Neural cell (in vitro differentiated cells): Measurements from ENCODE around the gene EML4. TPM values are rescaled to one million over a fixed set of nuclear protein-coding genes. Genes with fewer than 3 reads are reported as not detected.

ENCODE experiments used
- H2AFZ ChIP-seq: fragments of 200-600, 300-800 bp; sonication (generic), shearing (Covaris generic); 2 replicates; pipeline ENCODE4 v1.6.0; 2014; ENCODE audit warnings: low read depth, mild to moderate bottlenecking, antibody characterized with exemption, low read length, moderate library complexity
- H3F3A ChIP-seq: fragments of 200-600 bp; shearing (Covaris generic); 2 replicates; pipeline ENCODE4 v1.6.1; 2016; ENCODE audit warnings: mild to moderate bottlenecking, moderate library complexity, mixed read lengths, antibody characterized with exemption, low read length; ENCODE audit not compliant: insufficient read depth, poor library complexity, severe bottlenecking
- H3K27ac ChIP-seq: fragments of 200-600, 300-800 bp; sonication (generic), shearing (Covaris generic); 2 replicates; pipeline ENCODE4 v1.5.1; 2014; ENCODE audit warnings: mild to moderate bottlenecking, low read length, moderate library complexity
- H3K27me3 ChIP-seq: fragments of 300-800, 200-600 bp; sonication (generic), shearing (Covaris generic); 2 replicates; pipeline ENCODE4 v1.6.0; 2014; ENCODE audit warnings: mild to moderate bottlenecking, low read depth, low read length, moderate library complexity; ENCODE audit not compliant: insufficient read depth
- H3K36me3 ChIP-seq: fragments of 300-800, 200-600 bp; sonication (generic), shearing (Covaris generic); 2 replicates; pipeline ENCODE4 v1.5.1; 2014; ENCODE audit warnings: mild to moderate bottlenecking, antibody characterized with exemption, low read length, moderate library complexity; ENCODE audit not compliant: insufficient read depth
- H3K4me2 ChIP-seq: fragments of 300-800, 200-600 bp; sonication (generic), shearing (Covaris generic); 2 replicates; pipeline ENCODE4 v1.6.0; 2014; ENCODE audit warnings: mild to moderate bottlenecking, low read length
- H3K4me3 ChIP-seq: fragments of 300-800, 200-600 bp; sonication (generic), shearing (Covaris generic); 2 replicates; pipeline ENCODE4 v1.5.1; 2014; ENCODE audit warnings: mild to moderate bottlenecking, low read length, moderate library complexity
- H3K79me2 ChIP-seq: fragments of 200-600 bp; shearing (Covaris generic); replicated peaks from 2 replicates; pipeline ENCODE4 v1.6.0; 2014; ENCODE audit warnings: mild to moderate bottlenecking, low read length, moderate library complexity; ENCODE audit not compliant: insufficient read depth
- H3K9ac ChIP-seq: fragments of 300-800, 200-600 bp; sonication (generic), shearing (Covaris generic); 2 replicates; pipeline ENCODE4 v1.6.1; 2016; ENCODE audit warnings: mild to moderate bottlenecking, low read length, mixed read lengths
- H3K9me2 ChIP-seq: fragments of 200-600 bp; shearing (Covaris generic); 2 replicates; pipeline ENCODE4 v1.6.1; 2016; ENCODE audit warnings: mild to moderate bottlenecking, low read length, mixed read lengths; ENCODE audit not compliant: insufficient read depth
- H3K9me3 ChIP-seq: fragments of 200-600, 300-800 bp; sonication (generic), shearing (Covaris generic); 2 replicates; pipeline ENCODE4 v1.6.1; 2016; ENCODE audit warnings: mild to moderate bottlenecking, mixed run types, low read length, moderate library complexity, mixed read lengths
- H4K20me1 ChIP-seq: fragments of 200-600 bp; shearing (Covaris generic); 2 replicates; pipeline ENCODE4 v1.6.1; 2016; ENCODE audit warnings: mild to moderate bottlenecking, mixed run types; ENCODE audit not compliant: insufficient read depth
- EP300 ChIP-seq: fragments of 450-650 bp; conservative IDR thresholded peaks from 2 replicates; pipeline ENCODE4 v1.6.1; 2014; ENCODE audit warnings: antibody characterized with exemption, mild to moderate bottlenecking, moderate library complexity; ENCODE audit not compliant: poor library complexity, severe bottlenecking
- EZH2 ChIP-seq: fragments of 200-600, 300-800 bp; shearing (Covaris generic), sonication (generic); IDR thresholded peaks from 2 replicates; pipeline ENCODE4 v1.6.1; 2014; ENCODE audit warnings: antibody characterized with exemption, low read length, borderline replicate concordance, mild to moderate bottlenecking; ENCODE audit not compliant: insufficient read depth, poor library complexity, severe bottlenecking
- MXI1 ChIP-seq: fragments of 450-650 bp; conservative IDR thresholded peaks from 2 replicates; pipeline ENCODE4 v1.6.1; 2014; ENCODE audit warnings: antibody characterized with exemption, mild to moderate bottlenecking; ENCODE audit not compliant: poor library complexity, severe bottlenecking
- POLR2AphosphoS5 ChIP-seq: IDR thresholded peaks from 2 replicates; pipeline ENCODE4 v1.6.1; 2012
- RAD21 ChIP-seq: fragments of 450-650 bp; conservative IDR thresholded peaks from 2 replicates; pipeline ENCODE4 v1.6.1; 2014; ENCODE audit warnings: antibody characterized with exemption, mild to moderate bottlenecking, moderate library complexity
- SMC3 ChIP-seq: fragments of 450-650 bp; conservative IDR thresholded peaks from 2 replicates; pipeline ENCODE4 v1.6.1; 2014; ENCODE audit warnings: antibody characterized with exemption, mild to moderate bottlenecking, moderate library complexity; ENCODE audit not compliant: poor library complexity
- TAF1 ChIP-seq: IDR thresholded peaks from 2 replicates; pipeline ENCODE4 v1.6.1; 2012; ENCODE audit warnings: low read depth
- polyA plus RNA-seq: library from polyadenylated mRNA; depleted of rRNA; stranded (reverse); fragments of >200 nt; gene quantifications from 2 replicates; pipeline ENCODE4 v1.2.3, GENCODE V29; 2014
- TF ChIP-seq, protein P1 (sequence below): fragments of 450-650 bp; IDR thresholded peaks from 2 replicates; pipeline ENCODE4 v1.5.1; 2014; ENCODE audit warnings: antibody characterized with exemption, mild to moderate bottlenecking, moderate library complexity; ENCODE audit not compliant: poor library complexity, severe bottlenecking
- TF ChIP-seq, protein P2 (sequence below): IDR thresholded peaks from 2 replicates; pipeline ENCODE4 v1.6.1; 2012; ENCODE audit warnings: borderline replicate concordance

EML4 gene
- polyA plus RNA-seq, 1 donor from 2014 or later = 33.9 TPM

DNA sequence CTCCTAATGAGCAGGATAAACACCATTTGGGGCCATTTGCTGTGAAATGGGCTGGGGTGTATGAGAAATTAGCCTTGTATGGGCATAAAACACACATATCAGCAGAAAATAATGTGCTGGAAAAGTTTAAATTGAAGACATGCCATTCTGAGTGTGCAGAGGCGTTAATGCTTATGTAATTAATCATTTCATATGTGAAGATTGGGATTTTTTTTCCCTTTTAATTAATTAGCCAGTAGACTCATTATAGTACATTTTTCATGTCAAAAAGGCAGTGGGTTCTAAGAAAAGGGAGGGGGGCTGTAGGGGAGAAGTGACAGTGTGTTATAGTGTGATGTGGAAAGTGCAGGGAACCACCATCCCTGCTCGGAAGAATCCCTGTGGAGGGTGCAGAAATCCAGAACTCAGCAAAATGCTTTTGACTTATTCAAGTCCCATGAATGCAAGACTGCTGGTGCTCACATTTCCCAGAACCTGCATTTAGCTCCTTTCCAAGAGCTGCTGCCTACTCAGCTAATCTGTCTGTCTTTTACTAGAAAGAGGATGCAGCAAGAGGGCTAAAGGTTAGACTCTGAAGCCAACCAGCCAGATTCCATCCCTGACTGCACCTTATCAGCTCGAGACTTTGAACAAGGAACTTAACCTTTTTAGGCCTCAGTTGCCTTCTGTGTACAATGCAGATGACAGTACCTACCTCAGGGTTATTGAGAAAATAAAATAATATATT is 203.5 kb downstream of the EML4 start:
- H3K27me3 ChIP-seq = no peaks in the 10 kb centered on the region
- no peak overlapping the region for H3K4me3 ChIP-seq
- H3K4me2 ChIP-seq = no peak overlapping the region
- H3K9ac ChIP-seq = peak overlapping the region; percentile 28
- no peaks in the 10 kb centered on the region for H3K79me2 ChIP-seq
- peak overlapping the region; percentile 18 for H3K27ac ChIP-seq
- H3K36me3 ChIP-seq = no peaks in the 10 kb centered on the region
- H3K9me3 ChIP-seq = no peaks in the 10 kb centered on the region
- H2AFZ ChIP-seq = no peak overlapping the region
- H3F3A ChIP-seq = no peaks in the 10 kb centered on the region
- no peaks in the 10 kb centered on the region for H4K20me1 ChIP-seq
- no peaks in the 10 kb centered on the region for H3K9me2 ChIP-seq
- TF ChIP-seq, protein P1, sequence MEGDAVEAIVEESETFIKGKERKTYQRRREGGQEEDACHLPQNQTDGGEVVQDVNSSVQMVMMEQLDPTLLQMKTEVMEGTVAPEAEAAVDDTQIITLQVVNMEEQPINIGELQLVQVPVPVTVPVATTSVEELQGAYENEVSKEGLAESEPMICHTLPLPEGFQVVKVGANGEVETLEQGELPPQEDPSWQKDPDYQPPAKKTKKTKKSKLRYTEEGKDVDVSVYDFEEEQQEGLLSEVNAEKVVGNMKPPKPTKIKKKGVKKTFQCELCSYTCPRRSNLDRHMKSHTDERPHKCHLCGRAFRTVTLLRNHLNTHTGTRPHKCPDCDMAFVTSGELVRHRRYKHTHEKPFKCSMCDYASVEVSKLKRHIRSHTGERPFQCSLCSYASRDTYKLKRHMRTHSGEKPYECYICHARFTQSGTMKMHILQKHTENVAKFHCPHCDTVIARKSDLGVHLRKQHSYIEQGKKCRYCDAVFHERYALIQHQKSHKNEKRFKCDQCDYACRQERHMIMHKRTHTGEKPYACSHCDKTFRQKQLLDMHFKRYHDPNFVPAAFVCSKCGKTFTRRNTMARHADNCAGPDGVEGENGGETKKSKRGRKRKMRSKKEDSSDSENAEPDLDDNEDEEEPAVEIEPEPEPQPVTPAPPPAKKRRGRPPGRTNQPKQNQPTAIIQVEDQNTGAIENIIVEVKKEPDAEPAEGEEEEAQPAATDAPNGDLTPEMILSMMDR = no peak
- TF ChIP-seq, protein P2, sequence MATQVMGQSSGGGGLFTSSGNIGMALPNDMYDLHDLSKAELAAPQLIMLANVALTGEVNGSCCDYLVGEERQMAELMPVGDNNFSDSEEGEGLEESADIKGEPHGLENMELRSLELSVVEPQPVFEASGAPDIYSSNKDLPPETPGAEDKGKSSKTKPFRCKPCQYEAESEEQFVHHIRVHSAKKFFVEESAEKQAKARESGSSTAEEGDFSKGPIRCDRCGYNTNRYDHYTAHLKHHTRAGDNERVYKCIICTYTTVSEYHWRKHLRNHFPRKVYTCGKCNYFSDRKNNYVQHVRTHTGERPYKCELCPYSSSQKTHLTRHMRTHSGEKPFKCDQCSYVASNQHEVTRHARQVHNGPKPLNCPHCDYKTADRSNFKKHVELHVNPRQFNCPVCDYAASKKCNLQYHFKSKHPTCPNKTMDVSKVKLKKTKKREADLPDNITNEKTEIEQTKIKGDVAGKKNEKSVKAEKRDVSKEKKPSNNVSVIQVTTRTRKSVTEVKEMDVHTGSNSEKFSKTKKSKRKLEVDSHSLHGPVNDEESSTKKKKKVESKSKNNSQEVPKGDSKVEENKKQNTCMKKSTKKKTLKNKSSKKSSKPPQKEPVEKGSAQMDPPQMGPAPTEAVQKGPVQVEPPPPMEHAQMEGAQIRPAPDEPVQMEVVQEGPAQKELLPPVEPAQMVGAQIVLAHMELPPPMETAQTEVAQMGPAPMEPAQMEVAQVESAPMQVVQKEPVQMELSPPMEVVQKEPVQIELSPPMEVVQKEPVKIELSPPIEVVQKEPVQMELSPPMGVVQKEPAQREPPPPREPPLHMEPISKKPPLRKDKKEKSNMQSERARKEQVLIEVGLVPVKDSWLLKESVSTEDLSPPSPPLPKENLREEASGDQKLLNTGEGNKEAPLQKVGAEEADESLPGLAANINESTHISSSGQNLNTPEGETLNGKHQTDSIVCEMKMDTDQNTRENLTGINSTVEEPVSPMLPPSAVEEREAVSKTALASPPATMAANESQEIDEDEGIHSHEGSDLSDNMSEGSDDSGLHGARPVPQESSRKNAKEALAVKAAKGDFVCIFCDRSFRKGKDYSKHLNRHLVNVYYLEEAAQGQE = no peak
- TF ChIP-seq SMC3 = no peak
- TF ChIP-seq EZH2 = no peak
- no peak for TF ChIP-seq MXI1
- no peak for TF ChIP-seq EP300
- TF ChIP-seq TAF1 = no peak
- no peak for TF ChIP-seq RAD21
- no peak for TF ChIP-seq POLR2AphosphoS5

DNA sequence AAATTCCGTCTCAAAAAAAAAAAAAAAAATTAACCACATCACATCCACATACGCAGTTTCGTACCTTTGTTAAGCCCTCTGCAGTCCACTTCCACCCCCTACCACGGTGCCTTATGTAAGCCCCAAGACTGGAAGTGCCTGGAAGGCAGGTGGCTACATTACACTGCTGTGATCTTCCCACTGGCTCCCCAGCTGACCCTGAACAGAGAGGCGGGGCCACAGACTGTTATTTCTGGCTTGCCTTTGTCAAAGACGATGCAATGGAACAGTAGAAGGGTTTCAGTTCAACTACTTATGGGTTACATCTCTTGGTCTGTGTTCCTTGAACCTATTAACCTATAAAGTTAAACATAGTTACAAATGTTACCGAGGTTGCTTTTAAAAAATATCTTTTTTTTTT is 207.6 kb downstream of the EML4 start:
- H3K27ac ChIP-seq = no peak overlapping the region

More for the DNA sequence above, 207.6 kb downstream of the EML4 start:
- Histone ChIP-seq H3K79me2 (no peaks in the 10 kb centered on the region), H3K9me3 (no peaks in the 10 kb centered on the region), H3K4me2 (no peak overlapping the region), H4K20me1 (no peaks in the 10 kb centered on the region), H3K27me3 (no peaks in the 10 kb centered on the region), H3K9me2 (no peaks in the 10 kb centered on the region), H3K4me3 (no peak overlapping the region), H3K36me3 (no peaks in the 10 kb centered on the region), H2AFZ (no peak overlapping the region), H3K9ac (no peak overlapping the region), H3F3A (no peaks in the 10 kb centered on the region)
- TF ChIP-seq SMC3 (no peak), MXI1 (no peak), RAD21 (no peak), POLR2AphosphoS5 (no peak), TAF1 (no peak), EP300 (no peak), EZH2 (no peak)
- TF ChIP-seq, protein P2 = no peak
- TF ChIP-seq, protein P1 = no peak
